ENCODE results near the gene CTPS1. TPM values are rescaled to one million over a fixed set of nuclear protein-coding genes. Genes with fewer than 3 reads are reported as not detected.

Gene CTPS1
- total and polyA plus RNA-seq, 2 experiments from 2014 or later, result 31.8 to 93.9 TPM

GRCh38 chr1:40984066-40984465, 4.6 kb downstream of the CTPS1 start (continued):
- TF ChIP-seq NANOG (IDR thresholded peaks at IDR 0.05; ENCODE audit: borderline replicate concordance), result no peak
- TF ChIP-seq EZH2 (IDR thresholded peaks at IDR 0.05; ENCODE audit: low read depth, unreplicated experiment), result no peak
- no peak for TF ChIP-seq CREB1 (CRISPR knock-in tag; IDR thresholded peaks at IDR 0.05; ENCODE audit: low read depth)
- TF ChIP-seq STAT1 (IDR thresholded peaks at IDR 0.05; ENCODE audit: unreplicated experiment), result no peak
- TF ChIP-seq EZH2phosphoT487 (IDR thresholded peaks at IDR 0.05; ENCODE audit: unreplicated experiment), result no peak

GRCh38 chr1:40984531-40984930, 5.0 kb downstream of the CTPS1 start:
- Histone ChIP-seq H2AFZ (no peak overlapping the region), H3K27ac (ENCODE audit: low read depth) (no peak overlapping the region), H3K4me1 (ENCODE audit: insufficient read depth) (peaks cover 19% of the 10 kb centered on the region), H3K4me2 (no peak overlapping the region), H3K9me2 (ENCODE audit: insufficient read depth) (no peaks in the 10 kb centered on the region), H4K20me1 (replicated peaks; ENCODE audit: insufficient read depth) (peaks cover 33% of the 10 kb centered on the region), H3F3A (replicated peaks; ENCODE audit: low read depth) (0 out of 2 replicates have a peak, but pooled peaks cover 6% of the 10 kb centered on the region), H3K36me3 (ENCODE audit: insufficient read depth) (peaks cover 57% of the 10 kb centered on the region), H3K4me3 (no peak overlapping the region), H3K79me2 (replicated peaks; ENCODE audit: insufficient read depth) (peaks cover 60% of the 10 kb centered on the region), H3K27me3 (ENCODE audit: insufficient read depth) (no peaks in the 10 kb centered on the region)
- no peak for ATAC-seq
- H3K4me3 Mint-ChIP-seq, result no peak overlapping the region
- TF ChIP-seq CTCF (conservative IDR thresholded peaks at IDR 0.05; ENCODE audit: low read depth in 2 of 2), result no peak
- no peak for TF ChIP-seq JUNB (IDR thresholded peaks at IDR 0.05; ENCODE audit: unreplicated experiment)
- no peak for TF ChIP-seq EZH2phosphoT487 (IDR thresholded peaks at IDR 0.05; ENCODE audit: unreplicated experiment)
- no peak for TF ChIP-seq EZH2 (IDR thresholded peaks at IDR 0.05; ENCODE audit: low read depth, unreplicated experiment)
- TF ChIP-seq, protein P1, sequence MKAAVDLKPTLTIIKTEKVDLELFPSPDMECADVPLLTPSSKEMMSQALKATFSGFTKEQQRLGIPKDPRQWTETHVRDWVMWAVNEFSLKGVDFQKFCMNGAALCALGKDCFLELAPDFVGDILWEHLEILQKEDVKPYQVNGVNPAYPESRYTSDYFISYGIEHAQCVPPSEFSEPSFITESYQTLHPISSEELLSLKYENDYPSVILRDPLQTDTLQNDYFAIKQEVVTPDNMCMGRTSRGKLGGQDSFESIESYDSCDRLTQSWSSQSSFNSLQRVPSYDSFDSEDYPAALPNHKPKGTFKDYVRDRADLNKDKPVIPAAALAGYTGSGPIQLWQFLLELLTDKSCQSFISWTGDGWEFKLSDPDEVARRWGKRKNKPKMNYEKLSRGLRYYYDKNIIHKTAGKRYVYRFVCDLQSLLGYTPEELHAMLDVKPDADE (IDR thresholded peaks at IDR 0.05), result no peak
- TF ChIP-seq POLR2AphosphoS5 (IDR thresholded peaks at IDR 0.05; ENCODE audit: low read depth), result no peak
- no peak for TF ChIP-seq ZNF114 (CRISPR knock-in tag; IDR thresholded peaks at IDR 0.05)
- no peak for TF ChIP-seq STAT1 (IDR thresholded peaks at IDR 0.05; ENCODE audit: unreplicated experiment)
- TF ChIP-seq CREB1 (CRISPR knock-in tag; IDR thresholded peaks at IDR 0.05; ENCODE audit: low read depth), result no peak
- TF ChIP-seq ZNF331 (CRISPR knock-in tag; IDR thresholded peaks at IDR 0.05; ENCODE audit: low read depth), result no peak
- TF ChIP-seq REST (IDR thresholded peaks at IDR 0.05; ENCODE audit: unreplicated experiment), result no peak
- H3K27ac Mint-ChIP-seq, result no peak overlapping the region
- H3K4me1 Mint-ChIP-seq, result peaks cover 18% of the 10 kb centered on the region
- no peaks in the 10 kb centered on the region for H3K9me3 Mint-ChIP-seq
- DNase-seq (ENCODE audit: low spot score), result no peak
- H3K27me3 Mint-ChIP-seq (ENCODE audit: insufficient read depth, low read depth, poor library complexity), result peaks cover 6% of the 10 kb centered on the region
- H3K36me3 Mint-ChIP-seq (ENCODE audit: low read depth), result peaks cover 73% of the 10 kb centered on the region
